Endometrial microvascular endothelial cells (primary cell): ENCODE results near the gene SLC5A1. TPM values are rescaled to one million over a fixed set of nuclear protein-coding genes. Genes with fewer than 3 reads are reported as not detected.

ENCODE experiments used
- in situ Hi-C: cut with HindIII; loops from 2 replicates; pipeline ENCODE4 v1.10.0; 2017; ENCODE audit warnings: low sequenced_read_pairs, low pct_unique_long_range_greater_than_20kb; ENCODE audit errors: inconsistent ontology term
- total RNA-seq: library from RNA; depleted of rRNA; stranded (reverse); fragments of >200 nt; gene quantifications from one replicate; pipeline ENCODE4 v1.2.3, GENCODE V29; 2015; ENCODE audit errors: inconsistent ontology term

Gene SLC5A1
- total RNA-seq, 1 donor from 2014 or later: not detected

- in situ Hi-C loops: no loop called here
Measured at GRCh38 chr22:32044913-32045312, 1.9 kb downstream of the SLC5A1 start.

- in situ Hi-C loops: no loop called here
Measured at GRCh38 chr22:32048069-32048468, 5.0 kb downstream of the SLC5A1 start.

GRCh38 chr22:32050678-32051515 is 7.8 kb downstream of the SLC5A1 start:
- in situ Hi-C loops: no loop called here

GRCh38 chr22:32052244-32052643 is 9.2 kb downstream of the SLC5A1 start:
- in situ Hi-C loops: no loop called here

GRCh38 chr22:32052936-32053791 is 10.1 kb downstream of the SLC5A1 start:
- in situ Hi-C loops: no loop called here

- in situ Hi-C loops: no loop called here
Measured at GRCh38 chr22:32055069-32055468, 12.0 kb downstream of the SLC5A1 start.

GRCh38 chr22:32058656-32059260 is 15.7 kb downstream of the SLC5A1 start:
- in situ Hi-C loops: no loop called here

- in situ Hi-C loops: no loop called here
Measured at GRCh38 chr22:32059426-32059825, 16.4 kb downstream of the SLC5A1 start.

GRCh38 chr22:32063701-32064100 is 20.6 kb downstream of the SLC5A1 start:
- in situ Hi-C loops: no loop called here

GRCh38 chr22:32066820-32067219 is 23.8 kb downstream of the SLC5A1 start:
- in situ Hi-C loops: no loop called here

GRCh38 chr22:32067613-32068012 is 24.6 kb downstream of the SLC5A1 start:
- in situ Hi-C loops: no loop called here

GRCh38 chr22:32069579-32070372 is 26.7 kb downstream of the SLC5A1 start:
- in situ Hi-C loops: no loop called here

GRCh38 chr22:32073262-32073661 is 30.2 kb downstream of the SLC5A1 start:
- in situ Hi-C loops: no loop called here

- in situ Hi-C loops: no loop called here
Measured at GRCh38 chr22:32073823-32074380, 30.8 kb downstream of the SLC5A1 start.

GRCh38 chr22:32075997-32076760 is 33.1 kb downstream of the SLC5A1 start:
- in situ Hi-C loops: no loop called here

GRCh38 chr22:32076761-32077084 is 33.7 kb downstream of the SLC5A1 start:
- in situ Hi-C loops: no loop called here

- in situ Hi-C loops: no loop called here
Measured at GRCh38 chr22:32077151-32077550, 34.1 kb downstream of the SLC5A1 start.
